SK-N-SH treated with all-trans-retinoic acid at 6 μM for 48 hours (cell line): Measurements from ENCODE around the gene ANO9.

Experiments used
- ATAC-seq: fragments of 200-7000 bp; cut with Tn5 transposase; 3 replicates; pipeline ENCODE4 v1.9.1; 2020; ENCODE audit warnings: mild to moderate bottlenecking, moderate library complexity
- ARNTL ChIP-seq: fragments of 450-650 bp; formaldehyde crosslinking; IDR thresholded peaks from 2 replicates; pipeline ENCODE4 v1.5.0; 2020; ENCODE audit warnings: low read depth, mild to moderate bottlenecking, moderate library complexity, borderline replicate concordance
- BACH2 ChIP-seq: fragments of 250-450 bp; sonication (Bioruptor Pico); IDR thresholded peaks from 2 replicates; pipeline ENCODE4 v1.9.0; 2021; ENCODE audit warnings: mild to moderate bottlenecking, borderline replicate concordance
- CSDC2 ChIP-seq: fragments of 250-450 bp; sonication (Bioruptor Pico); IDR thresholded peaks from 2 replicates; pipeline ENCODE4 v1.5.0; 2020; ENCODE audit warnings: mild to moderate bottlenecking, moderate library complexity
- CSRNP3 ChIP-seq: fragments of 250-450 bp; sonication (Bioruptor Pico); IDR thresholded peaks from 2 replicates; pipeline ENCODE4 v1.5.1; 2021; ENCODE audit warnings: mild to moderate bottlenecking, moderate library complexity
- GLIS3 ChIP-seq: fragments of 250-450 bp; sonication (Bioruptor Pico); IDR thresholded peaks from 2 replicates; pipeline ENCODE4 v1.5.0; 2020; ENCODE audit warnings: mild to moderate bottlenecking, moderate library complexity
- ISL1 ChIP-seq: fragments of 250-450 bp; sonication (Bioruptor Pico); IDR thresholded peaks from 2 replicates; pipeline ENCODE4 v2.1.2; 2022; ENCODE audit warnings: mild to moderate bottlenecking, moderate library complexity
- OSR1 ChIP-seq: fragments of 250-450 bp; sonication (Bioruptor Pico); IDR thresholded peaks from 2 replicates; pipeline ENCODE4 v1.8.0; 2022; ENCODE audit warnings: moderate library complexity, mild to moderate bottlenecking, inconsistent platforms
- PATZ1 ChIP-seq: fragments of 250-450 bp; sonication (Bioruptor Pico); IDR thresholded peaks from 2 replicates; pipeline ENCODE4 v1.8.0; 2020; ENCODE audit warnings: mild to moderate bottlenecking, moderate library complexity, borderline replicate concordance
- PPARA ChIP-seq: fragments of 250-450 bp; sonication (Bioruptor Pico); IDR thresholded peaks from 2 replicates; pipeline ENCODE4 v1.5.0; 2020; ENCODE audit warnings: mild to moderate bottlenecking, borderline replicate concordance
- RARB ChIP-seq: fragments of 250-450 bp; sonication (Bioruptor Pico); IDR thresholded peaks from 2 replicates; pipeline ENCODE4 v1.8.0; 2021; ENCODE audit warnings: mild to moderate bottlenecking, moderate library complexity
- SNAI2 ChIP-seq: fragments of 250-450 bp; sonication (Bioruptor Pico); IDR thresholded peaks from 2 replicates; pipeline ENCODE4 v1.5.0; 2020; ENCODE audit warnings: mild to moderate bottlenecking, moderate library complexity
- TCF4 ChIP-seq: fragments of 250-450 bp; sonication (Bioruptor Pico); IDR thresholded peaks from 2 replicates; pipeline ENCODE4 v1.8.0; 2021; ENCODE audit warnings: mild to moderate bottlenecking, moderate library complexity, borderline replicate concordance
- ZC3H10 ChIP-seq: fragments of 250-450 bp; sonication (Bioruptor Pico); IDR thresholded peaks from 2 replicates; pipeline ENCODE4 v1.5.1; 2021; ENCODE audit warnings: mild to moderate bottlenecking, moderate library complexity
- ZFP3 ChIP-seq: fragments of 250-450 bp; sonication (Bioruptor Pico); IDR thresholded peaks from 2 replicates; pipeline ENCODE4 v1.5.0; 2020; ENCODE audit warnings: mild to moderate bottlenecking, moderate library complexity
- ZFP30 ChIP-seq: fragments of 450-650 bp; formaldehyde crosslinking; IDR thresholded peaks from 2 replicates; pipeline ENCODE4 v1.5.0; 2022; ENCODE audit warnings: mild to moderate bottlenecking, moderate library complexity
- ZNF565 ChIP-seq: fragments of 450-650 bp; formaldehyde crosslinking; conservative IDR thresholded peaks from 2 replicates; pipeline ENCODE4 v1.5.0; 2020; ENCODE audit warnings: low read depth, mild to moderate bottlenecking, moderate library complexity
- ZNF70 ChIP-seq: fragments of 450-650 bp; formaldehyde crosslinking; IDR thresholded peaks from 2 replicates; pipeline ENCODE4 v1.5.0; 2020; ENCODE audit warnings: mild to moderate bottlenecking, moderate library complexity
- ZNF8 ChIP-seq: fragments of 450-650 bp; formaldehyde crosslinking; IDR thresholded peaks from 2 replicates; pipeline ENCODE4 v1.5.0; 2020; ENCODE audit warnings: mild to moderate bottlenecking, moderate library complexity
- TF ChIP-seq, protein P1 (sequence below): fragments of 250-450 bp; sonication (Bioruptor Pico); IDR thresholded peaks from 2 replicates; pipeline ENCODE4 v1.5.0; 2020; ENCODE audit warnings: mild to moderate bottlenecking, moderate library complexity
- TF ChIP-seq, protein P2 (sequence below): fragments of 250-450 bp; sonication (Bioruptor Pico); IDR thresholded peaks from 2 replicates; pipeline ENCODE4 v1.5.1; 2020; ENCODE audit warnings: low read depth, mild to moderate bottlenecking, moderate library complexity

Gene ANO9

GRCh38 chr11:476416-476815, 34.6 kb upstream of the ANO9 start (continued):
- TF ChIP-seq, protein P1, sequence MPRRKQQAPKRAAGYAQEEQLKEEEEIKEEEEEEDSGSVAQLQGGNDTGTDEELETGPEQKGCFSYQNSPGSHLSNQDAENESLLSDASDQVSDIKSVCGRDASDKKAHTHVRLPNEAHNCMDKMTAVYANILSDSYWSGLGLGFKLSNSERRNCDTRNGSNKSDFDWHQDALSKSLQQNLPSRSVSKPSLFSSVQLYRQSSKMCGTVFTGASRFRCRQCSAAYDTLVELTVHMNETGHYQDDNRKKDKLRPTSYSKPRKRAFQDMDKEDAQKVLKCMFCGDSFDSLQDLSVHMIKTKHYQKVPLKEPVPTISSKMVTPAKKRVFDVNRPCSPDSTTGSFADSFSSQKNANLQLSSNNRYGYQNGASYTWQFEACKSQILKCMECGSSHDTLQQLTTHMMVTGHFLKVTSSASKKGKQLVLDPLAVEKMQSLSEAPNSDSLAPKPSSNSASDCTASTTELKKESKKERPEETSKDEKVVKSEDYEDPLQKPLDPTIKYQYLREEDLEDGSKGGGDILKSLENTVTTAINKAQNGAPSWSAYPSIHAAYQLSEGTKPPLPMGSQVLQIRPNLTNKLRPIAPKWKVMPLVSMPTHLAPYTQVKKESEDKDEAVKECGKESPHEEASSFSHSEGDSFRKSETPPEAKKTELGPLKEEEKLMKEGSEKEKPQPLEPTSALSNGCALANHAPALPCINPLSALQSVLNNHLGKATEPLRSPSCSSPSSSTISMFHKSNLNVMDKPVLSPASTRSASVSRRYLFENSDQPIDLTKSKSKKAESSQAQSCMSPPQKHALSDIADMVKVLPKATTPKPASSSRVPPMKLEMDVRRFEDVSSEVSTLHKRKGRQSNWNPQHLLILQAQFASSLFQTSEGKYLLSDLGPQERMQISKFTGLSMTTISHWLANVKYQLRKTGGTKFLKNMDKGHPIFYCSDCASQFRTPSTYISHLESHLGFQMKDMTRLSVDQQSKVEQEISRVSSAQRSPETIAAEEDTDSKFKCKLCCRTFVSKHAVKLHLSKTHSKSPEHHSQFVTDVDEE (CRISPR knock-in tag): no peak
- TF ChIP-seq ZNF565: no peak
- TF ChIP-seq, all 23 proteins: peak for 0

- TF ChIP-seq SNAI2 (CRISPR knock-in tag): no peak
- TF ChIP-seq OSR1: no peak
- no peak for TF ChIP-seq PPARA (CRISPR knock-in tag)
- TF ChIP-seq PATZ1: no peak
- TF ChIP-seq ZFP3 (CRISPR knock-in tag): no peak
- TF ChIP-seq ZNF8 (CRISPR knock-in tag): no peak
- no peak for TF ChIP-seq ZNF70 (CRISPR knock-in tag)
- TF ChIP-seq, protein P2, sequence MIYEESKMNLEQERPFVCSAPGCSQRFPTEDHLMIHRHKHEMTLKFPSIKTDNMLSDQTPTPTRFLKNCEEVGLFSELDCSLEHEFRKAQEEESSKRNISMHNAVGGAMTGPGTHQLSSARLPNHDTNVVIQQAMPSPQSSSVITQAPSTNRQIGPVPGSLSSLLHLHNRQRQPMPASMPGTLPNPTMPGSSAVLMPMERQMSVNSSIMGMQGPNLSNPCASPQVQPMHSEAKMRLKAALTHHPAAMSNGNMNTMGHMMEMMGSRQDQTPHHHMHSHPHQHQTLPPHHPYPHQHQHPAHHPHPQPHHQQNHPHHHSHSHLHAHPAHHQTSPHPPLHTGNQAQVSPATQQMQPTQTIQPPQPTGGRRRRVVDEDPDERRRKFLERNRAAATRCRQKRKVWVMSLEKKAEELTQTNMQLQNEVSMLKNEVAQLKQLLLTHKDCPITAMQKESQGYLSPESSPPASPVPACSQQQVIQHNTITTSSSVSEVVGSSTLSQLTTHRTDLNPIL (CRISPR knock-in tag): no peak
- no peak for TF ChIP-seq GLIS3
- no peak for ATAC-seq
Observed at GRCh38 chr11:475941-476340, 34.1 kb upstream of the ANO9 start.

GRCh38 chr11:474914-475506, 33.2 kb upstream of the ANO9 start:
- ATAC-seq: no peak
- no peak for TF ChIP-seq TCF4 (CRISPR knock-in tag)
- TF ChIP-seq GLIS3: no peak
- no peak for TF ChIP-seq PPARA (CRISPR knock-in tag)

GRCh38 chr11:473962-474785, 32.4 kb upstream of the ANO9 start:
- no peak for TF ChIP-seq ZNF8 (CRISPR knock-in tag)
- no peak for TF ChIP-seq RARB (CRISPR knock-in tag)
- no peak for TF ChIP-seq ZFP3 (CRISPR knock-in tag)
- no peak for TF ChIP-seq OSR1
- no peak for TF ChIP-seq BACH2
- no peak for ATAC-seq

GRCh38 chr11:473415-473814, 31.6 kb upstream of the ANO9 start:
- no peak; the same call in 2 of the 3 replicates for ATAC-seq
- TF ChIP-seq ISL1 (CRISPR knock-in tag) (no peak), ARNTL (CRISPR knock-in tag) (no peak), ZNF70 (CRISPR knock-in tag) (no peak), ZFP3 (CRISPR knock-in tag) (no peak), ZC3H10 (CRISPR knock-in tag) (no peak), TCF4 (CRISPR knock-in tag) (no peak), BACH2 (no peak)

DNA sequence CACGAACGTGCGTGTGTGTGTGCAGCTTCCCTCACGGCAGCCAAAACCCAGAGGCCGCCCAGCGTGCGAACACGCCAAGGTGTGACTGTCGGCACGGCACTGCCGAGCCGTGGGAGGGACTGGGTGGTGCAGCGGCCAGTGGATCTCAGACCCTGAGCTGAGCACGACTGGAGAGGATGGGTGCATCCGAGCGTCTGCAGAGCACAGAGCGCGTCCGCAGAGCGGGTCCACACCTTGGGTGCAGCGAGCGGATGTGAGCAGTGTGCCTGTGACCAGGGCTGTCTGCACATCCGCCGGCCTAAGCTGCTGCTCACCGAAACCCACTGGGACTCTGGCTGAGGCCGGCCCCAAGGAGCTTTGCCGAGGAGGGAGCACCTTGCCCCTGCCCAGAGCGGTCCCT, 31.0 kb upstream of the ANO9 start:
- ATAC-seq: no peak
- TF ChIP-seq ZFP30 (CRISPR knock-in tag) (no peak), CSRNP3 (no peak), SNAI2 (CRISPR knock-in tag) (no peak), ARNTL (CRISPR knock-in tag) (no peak), ZNF8 (CRISPR knock-in tag) (no peak), CSDC2 (no peak), ZFP3 (CRISPR knock-in tag) (no peak), TCF4 (CRISPR knock-in tag) (no peak), ZC3H10 (CRISPR knock-in tag) (no peak)
- TF ChIP-seq, protein P2 (CRISPR knock-in tag): no peak
